NCI-H226 (cell line): Measurements from ENCODE around the gene STARD10.
A peak's percentile ranks its signal among the peaks of the same experiment; 100 is the strongest.
"Not testable (repeated sequence)": the region's sequence is repeated elsewhere in the genome, so short reads cannot be mapped to it uniquely, and the experiment has no call there.

Experiments
- DNase-seq: peaks from one replicate; pipeline ENCODE4 v3.0.0-alpha.2; 2015

STARD10 gene, protein sequence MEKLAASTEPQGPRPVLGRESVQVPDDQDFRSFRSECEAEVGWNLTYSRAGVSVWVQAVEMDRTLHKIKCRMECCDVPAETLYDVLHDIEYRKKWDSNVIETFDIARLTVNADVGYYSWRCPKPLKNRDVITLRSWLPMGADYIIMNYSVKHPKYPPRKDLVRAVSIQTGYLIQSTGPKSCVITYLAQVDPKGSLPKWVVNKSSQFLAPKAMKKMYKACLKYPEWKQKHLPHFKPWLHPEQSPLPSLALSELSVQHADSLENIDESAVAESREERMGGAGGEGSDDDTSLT

DNA sequence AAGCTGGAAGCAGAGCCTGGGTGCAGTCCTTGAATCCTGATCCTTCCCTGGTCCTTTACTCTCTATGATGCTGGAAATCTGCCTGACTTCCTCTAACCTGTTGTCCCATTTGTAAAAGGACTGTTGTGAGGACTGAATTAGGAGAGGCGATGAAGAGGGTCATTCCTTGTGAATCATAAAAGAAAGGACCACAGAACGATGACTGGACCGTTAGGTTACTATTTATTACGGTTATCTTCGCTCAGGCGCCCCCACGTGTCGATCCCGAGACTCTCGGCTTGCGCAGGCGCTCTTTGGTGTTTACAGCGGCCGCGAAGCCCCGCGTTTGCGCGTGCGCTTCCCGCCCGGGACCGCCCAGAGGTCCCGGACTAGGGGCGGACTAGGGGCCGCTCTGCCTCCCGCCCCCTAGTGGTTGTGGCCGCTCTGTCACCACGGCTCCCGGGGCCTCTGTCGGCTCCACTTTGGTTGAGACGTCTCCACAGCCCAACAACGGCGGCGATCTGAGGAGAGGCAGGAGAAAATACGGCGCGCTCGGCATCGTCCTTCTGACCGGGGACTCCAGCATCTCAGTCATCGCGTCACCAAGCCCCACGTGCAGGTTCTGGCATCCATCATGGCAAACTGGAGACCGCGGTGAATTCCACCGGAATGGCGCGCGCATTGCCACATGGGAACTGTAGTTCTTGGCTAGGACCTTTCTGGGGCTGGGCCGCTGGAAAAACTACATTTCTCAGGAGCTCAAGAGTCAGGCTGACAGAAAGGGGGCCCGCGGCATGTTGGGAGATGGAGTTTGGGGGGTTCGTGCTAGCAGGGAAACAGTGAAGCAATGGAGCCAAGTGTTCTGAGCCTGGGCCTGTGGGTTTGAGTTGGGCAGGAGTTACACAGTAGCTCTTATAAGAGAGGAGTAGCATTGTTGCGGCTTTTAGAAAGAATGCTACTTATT is at the start of gene STARD10:
STARD10 (minus strand) TSS at position 623 of the 943 bp plus-strand sequence. CDS start 12,866 bp downstream, outside the sequence.
- peak; percentile 88 for DNase-seq

DNA sequence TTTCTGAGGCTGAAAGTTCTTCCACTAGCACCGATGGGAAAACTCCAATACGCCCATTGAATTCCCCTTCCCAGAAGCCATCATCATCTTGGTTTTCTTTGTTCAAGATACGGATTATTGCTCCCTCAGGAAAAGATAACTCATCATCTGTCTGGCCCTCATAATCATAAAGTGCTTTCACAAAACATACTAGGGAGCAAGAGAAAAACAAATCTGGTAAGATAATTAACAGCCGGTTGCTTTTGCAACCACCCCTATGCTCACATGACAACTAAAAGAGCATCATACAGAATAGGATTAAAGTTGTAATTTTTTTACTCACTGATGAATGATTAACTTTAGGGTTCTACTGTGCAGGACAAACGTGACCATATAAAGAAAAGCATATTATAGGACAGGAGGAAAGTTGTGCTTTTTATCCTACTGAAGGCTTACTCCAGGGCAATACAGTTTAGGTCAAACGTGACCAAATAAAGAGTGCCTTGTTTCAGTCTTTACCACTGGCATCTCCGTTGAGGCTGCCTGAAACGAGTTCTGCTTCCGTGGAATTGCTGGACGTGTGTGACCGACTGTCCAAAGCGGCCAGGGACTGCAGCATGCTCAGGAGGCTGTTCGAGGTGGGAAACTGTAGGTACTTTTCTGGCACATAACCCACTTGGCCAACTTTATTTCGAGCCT is 48.9 kb upstream of the STARD10 start:
- no peak for DNase-seq

DNA sequence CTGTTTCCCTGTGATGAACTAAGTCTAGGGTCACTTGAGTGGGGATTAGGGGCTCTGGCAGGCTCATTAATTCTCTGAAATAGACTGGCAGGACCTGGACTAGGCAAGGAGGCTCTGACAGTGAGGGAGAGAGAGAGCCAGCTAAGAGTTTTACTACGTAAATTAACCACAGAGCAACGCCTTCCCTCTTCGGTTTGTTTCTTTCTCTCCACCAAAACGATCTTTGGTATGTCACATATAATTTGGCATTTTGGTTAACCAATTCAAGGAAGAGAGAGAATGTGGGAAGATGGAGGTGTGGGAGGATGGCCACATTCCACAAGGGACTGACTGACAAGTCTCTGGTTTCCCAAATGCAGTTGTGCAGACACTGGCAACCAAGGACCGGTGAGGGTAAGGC is 48.3 kb upstream of the STARD10 start:
- no peak for DNase-seq

DNA sequence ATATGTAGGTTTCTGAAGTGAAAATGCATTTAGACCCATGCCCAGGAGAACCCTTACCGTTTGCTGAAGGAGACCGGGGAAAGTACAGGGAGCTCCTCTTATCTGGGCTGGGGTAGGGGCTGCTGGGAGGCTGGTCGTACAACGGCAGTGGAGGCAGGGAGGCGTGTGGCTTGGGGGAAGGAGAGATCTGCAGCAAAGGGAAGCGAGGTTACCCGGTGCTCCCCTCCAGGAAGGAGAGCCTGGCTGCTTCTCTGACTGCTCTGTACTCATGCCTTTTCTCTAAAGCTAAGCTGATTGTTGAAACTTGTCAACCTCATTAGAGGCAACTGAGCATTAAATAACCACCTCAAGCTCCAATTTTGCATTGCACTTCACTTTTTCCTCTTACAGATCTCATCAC is 47.5 kb upstream of the STARD10 start:
- no peak for DNase-seq

DNA sequence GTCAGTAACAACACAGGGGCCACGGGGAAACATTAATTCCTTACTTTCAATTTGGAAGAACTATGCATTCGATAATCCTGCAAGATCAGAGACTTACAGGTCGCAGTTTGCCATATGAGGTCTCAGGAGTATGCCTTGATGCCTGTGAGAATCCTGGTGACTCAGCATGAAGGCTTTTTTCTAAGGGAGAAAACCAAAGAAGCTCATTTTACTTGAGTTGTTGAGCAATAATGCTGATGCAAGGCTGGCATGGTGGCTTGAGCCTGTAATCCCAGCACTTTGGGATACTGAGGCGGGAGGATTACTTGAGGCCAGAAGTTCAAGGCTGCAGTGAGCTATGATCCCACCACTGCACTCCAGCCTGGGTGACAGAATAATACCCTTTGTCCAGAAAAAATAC is 46.9 kb upstream of the STARD10 start:
- peak; percentile 60 for DNase-seq

DNA sequence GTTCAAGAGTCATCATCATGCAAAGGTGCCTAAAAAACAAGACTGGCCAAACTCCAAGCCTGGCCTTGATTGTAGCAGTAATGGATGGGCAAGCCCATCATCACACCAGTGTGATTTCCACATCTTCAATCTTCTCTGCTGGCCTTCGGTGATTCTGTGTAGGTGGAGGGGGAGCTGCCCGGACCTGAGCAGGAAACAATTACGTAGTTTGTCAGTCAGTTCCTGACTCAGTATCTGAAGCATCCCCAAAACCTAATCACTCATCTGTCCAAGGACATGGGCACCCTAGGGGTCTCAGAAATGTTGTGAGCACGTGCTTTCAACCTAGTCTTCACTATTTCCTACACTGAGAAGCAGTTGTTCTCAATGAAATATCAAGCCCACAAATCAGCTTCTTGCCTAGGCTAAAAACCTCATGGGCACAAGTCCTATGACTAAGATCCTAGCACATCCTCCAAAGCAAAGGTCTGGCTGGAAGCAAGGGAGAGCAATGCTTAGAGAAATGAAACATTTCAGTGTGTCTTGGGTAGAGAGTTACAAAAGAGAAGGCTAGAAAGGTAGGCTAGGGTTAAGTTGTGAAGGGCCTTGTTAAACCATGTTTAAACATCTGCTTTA is 45.0 kb upstream of the STARD10 start:
- peak; percentile 39 for DNase-seq

DNA sequence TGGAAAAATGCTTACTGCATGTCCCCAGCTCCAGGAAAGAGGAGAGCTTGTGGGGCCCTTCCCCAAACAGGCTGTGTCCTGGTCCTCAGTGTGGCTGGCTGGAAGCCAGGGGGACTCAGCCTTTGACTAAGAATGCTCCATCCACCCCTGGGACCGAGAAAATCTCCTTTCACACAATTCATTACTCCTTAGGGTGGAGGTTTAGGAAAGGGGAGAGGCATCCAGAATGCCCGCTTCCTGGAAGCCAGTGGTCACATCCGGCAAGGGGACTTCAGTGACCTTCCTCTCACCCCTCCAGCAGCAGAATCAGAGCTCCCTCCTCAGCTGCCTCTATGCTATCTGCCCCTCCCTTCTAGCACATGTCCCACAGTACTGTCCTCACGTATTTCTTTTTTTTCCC is 42.3 kb upstream of the STARD10 start:
- no peak for DNase-seq

DNA sequence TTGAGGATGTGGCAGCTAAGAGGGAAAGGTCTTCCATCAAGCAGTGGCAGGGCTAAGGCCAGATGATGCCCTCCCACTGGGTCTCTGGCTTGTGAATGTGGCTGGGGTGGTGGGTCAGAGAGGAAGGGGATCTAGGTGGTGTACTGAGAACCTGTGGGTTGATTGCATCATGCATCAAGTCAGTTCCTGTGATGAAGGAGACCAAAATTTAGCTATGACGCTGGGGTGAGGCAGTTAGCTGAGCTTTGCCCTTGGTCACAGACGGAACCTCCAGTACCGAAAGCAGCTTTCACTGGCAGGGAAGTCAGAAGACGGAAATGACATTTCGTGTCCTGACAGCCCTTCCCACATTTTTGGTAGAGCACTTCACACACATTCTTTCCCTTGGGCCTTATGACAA is 41.1 kb upstream of the STARD10 start:
- DNase-seq, result no peak

DNA sequence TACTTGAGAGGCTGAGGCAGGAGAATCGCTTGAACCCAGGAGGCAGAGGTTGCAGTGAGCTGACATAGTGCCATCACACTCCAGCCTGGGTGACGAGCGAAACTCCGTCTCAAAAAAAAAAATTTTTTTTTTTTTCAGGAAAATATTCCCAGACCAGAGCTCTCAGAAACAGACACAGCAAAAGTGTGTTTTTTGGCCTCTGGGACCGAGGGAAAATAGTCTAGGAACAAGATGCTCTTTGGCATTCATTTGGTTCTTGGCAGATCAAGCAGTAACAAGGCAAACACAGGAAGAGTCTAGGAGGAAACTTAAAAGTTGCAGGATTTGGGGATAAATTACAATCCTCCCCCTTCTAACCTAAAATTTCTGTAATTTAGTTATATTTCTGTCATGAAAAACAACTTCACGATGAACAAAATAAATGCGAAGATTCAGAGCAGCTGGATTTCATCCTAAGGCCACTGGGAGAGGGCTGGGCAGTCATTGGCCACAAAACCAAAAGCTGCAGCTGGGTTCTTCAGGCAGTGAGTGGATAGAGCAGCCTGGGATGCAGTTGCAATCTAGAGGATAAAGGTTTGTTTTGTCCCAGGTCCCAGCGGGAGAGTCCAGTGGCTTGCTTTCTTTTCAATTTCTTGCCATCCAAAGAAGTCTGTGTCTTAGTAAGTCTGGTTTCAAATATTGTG is 40.1 kb upstream of the STARD10 start:
- no peak for DNase-seq

DNA sequence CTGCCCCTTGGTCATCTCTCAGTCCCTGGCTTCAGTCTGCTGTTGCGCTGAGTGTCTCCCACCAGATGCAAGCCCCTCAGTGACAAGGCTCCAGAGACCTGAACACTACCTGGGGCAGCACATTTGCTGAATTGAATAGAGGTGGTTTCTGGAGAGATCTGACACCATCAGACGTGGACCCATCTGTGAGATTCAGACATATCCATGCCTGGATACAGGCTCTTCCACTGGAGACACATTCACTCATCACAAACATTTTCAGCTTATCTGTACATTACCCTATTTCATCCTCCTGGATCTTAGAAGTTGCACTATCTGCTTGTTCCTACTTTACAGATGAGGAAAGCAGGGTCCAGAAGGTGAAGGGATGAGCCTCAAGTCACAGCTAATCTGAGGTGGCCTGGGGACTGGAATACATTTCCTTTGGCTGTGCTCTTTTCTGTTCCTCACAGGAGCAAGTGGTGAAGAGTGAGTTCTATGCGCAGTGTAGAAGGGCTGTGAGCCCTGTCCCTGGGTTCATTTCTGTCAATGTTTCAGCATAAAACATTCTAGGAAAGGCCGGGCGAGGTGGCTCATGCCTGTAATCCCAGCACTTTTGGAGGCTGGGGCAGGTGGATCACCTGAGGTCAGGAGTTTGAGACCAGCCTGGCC is 39.4 kb upstream of the STARD10 start:
- no peak for DNase-seq

DNA sequence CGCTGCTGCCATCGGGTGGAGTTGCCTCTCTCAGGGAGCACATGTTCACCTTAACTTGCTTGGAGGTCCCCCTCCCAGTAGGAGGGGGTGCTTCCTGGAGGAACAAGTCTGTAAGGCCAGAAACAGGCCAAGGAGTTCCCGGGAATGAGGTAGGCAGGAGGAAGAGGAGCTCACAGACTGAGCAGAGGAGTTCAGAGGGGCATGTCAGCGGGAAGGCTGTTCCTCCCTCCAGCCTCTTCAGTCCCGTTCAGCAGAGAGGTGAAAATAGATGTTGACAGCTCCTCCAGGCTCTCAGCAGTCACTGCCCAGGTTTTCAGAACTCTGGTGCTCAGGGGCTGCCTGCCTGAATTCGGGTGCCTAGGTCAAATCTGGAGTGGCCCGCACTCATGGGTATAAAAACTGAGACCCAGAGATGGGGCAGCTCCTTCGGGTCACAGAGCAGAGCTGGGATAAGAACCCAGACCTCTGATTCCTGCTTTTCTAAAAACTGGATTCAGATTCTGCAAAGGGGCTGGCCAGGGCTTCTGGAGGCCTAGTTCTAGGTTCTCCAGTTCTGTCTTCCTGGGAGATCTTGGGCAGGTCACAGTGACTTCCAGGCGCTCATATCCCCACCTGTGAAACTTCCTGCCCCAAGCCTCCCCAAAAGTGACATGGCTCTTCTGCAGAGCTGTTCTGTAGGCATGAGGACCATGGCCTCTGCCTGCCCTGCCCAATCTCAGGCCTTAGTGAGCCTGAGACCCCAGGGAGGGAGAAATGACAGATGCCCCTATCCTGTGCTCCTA is 38.6 kb upstream of the STARD10 start:
- no peak for DNase-seq

DNA sequence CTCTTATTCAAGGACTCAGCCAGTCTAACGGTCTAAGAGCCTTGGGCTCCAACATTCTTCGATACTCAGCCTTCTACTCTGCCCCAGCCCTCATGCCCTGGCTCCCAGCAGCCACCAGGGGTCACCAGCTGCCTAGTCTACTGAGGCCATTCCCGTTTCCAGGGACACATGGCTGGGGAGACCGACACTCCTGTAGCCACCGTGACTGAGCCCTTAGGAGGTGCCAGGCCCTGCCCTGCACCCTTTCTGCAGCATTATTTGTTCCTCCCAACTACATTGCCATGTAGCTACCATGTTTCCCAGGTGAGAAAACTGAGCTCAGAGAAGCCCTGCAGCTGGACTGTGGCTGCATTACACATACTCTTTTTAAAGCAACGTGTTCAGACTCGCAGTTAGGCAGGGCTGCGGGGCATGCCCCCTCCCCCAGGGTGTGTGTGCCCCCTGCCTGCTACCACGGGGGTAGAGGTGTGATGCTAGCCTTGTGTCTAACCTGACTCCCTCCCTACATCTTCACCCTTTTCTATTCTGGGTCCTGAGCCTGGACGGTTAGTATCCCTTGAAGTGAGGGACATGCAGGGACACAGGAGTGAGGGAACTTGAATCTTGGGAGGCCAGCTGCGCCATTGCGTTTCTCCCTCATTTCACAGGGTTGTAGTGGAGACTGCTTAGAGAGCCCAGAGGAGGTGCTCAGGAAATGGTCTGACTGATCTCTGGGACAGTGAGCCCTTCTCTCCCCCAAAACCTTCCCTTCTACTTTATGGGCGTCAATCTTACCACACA is 37.9 kb upstream of the STARD10 start:
- peak; percentile 35 for DNase-seq

DNA sequence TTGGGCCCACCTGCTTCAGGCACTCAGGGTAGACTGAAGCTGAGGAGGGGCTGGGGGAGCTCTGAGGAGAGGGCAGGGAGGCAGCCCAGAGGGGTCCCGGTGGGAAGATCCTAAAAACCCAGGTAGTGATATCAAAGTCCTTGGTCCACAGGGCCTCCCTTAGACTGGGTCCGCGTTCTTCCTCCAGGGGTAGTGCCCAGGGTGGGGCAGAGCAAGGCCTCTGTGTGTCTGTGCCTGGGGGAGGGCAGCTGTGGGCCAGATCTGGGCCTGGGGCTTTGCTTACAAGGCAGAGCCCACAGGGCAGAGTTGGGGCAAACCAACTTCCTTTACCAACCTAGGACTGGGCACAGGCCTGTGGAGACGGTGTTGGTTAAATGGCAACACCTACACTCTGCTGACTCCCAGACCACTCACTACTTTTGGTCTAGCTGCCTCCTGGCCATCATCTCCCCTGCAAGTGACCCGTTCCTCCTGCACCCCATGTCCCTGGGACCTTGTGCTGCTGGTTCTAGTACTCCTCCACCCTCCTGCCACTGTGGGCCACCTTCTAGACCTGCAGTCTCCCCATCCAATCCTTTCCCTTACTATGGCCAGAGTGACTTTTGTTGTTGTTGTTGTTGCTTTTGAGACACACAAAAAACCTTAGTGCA is 36.2 kb upstream of the STARD10 start:
- no peak for DNase-seq

DNA sequence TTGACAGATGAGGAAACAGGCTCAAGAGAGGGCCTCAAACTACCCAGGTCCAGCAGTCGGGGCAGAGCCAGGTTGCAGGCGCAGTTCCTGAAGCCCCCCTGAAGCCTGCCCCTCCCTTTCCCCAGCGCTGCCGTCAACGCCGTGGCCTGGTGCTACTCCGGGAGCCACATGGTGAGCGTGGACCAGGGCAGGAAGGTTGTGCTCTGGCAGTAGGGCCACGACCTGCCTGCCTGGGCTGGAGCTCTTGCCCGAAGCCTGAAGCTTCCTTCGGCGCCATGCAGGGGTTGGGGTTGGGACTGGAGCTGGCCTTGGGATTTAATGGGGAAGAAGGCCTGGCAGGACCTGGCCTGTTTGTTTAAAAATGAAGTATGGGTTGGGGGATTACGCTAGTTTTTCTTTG is 35.3 kb upstream of the STARD10 start:
- DNase-seq, result no peak

DNA sequence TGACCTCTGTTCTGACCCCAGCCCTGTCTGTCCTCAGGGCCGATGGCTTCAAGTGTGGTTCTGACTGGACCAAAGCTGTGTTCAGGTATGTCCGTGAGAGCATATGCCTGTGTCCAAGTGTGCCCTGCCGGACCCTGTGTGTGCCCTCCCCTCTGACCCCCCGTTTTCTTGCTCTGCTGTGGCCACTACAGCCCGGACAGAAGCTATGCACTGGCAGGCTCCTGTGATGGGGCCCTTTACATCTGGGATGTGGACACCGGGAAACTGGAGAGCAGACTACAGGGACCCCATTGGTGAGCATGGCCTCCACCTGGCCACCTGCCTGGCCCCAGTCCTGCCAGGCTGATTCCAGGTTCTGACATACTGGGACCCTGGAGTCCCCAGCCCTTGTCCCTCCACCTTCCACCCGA is 34.9 kb upstream of the STARD10 start:
- no peak for DNase-seq

DNA sequence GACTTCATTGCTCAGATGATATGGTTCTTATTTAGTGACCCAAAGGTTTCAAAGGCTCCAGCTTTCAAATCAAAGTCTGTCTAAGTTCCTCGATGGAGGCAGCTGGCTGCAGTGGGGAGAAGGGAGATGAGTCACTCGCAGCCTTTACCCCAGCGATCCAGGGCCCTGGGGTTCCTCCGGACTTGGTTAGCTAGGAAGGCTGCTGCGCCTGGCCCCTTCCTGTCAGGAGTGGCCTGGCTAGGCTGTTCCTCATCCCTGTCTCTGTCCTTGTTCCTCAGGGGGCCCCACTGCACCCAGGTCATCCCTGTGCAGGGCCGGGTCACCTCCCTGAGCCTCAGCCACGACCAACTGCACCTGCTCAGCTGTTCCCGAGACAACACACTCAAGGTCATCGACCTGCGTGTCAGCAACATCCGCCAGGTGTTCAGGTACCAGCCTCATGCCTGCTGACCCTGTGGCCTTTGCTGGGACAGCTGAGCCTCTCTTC is 34.3 kb upstream of the STARD10 start:
- DNase-seq, result no peak

DNA sequence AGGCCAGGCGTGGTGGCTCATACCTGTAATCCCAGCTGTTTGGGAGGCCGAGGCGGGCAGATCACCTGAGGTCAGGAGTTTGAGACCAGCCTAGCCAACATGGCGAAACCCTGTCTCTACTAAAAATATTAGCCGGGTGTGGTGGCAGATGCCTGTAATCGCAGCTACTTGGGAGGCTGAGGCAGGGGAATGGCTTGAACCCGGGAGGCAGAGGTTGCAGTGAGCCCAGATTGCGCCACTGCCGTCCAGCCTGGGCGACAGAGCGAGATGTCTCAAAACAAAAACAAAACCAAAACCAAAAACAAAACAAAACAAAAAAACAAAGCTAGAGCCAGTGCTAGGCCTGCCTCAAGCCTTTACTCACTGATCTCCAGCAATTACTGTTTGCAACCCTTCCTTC is 33.8 kb upstream of the STARD10 start:
- not testable (repeated sequence) for DNase-seq

DNA sequence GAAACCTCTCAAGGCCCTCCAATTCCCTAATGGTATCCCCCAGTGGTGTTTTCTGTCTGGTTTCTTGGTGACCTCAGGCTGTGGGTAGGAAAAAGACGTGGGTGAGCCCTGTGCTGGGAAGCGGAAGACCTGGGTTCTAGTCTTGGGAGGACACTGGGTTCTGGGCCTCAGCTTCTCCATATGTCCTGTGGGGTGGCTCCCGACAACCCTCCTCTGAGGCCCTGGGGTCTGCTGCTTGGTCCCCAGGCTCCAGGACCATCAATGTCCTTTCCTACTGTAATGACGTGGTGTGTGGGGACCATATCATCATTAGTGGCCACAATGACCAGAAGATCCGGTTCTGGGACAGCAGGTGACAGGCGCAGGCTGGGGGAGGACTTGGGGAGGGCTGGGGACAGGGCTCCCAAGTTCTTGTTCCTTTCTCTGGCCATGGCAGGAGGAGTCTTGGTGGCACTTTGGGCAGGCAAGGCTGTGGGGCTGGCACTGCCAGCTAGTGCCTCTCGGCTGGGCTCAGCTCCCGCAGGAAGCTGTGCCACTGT is 33.2 kb upstream of the STARD10 start:
- DNase-seq, result no peak
